A673 (cell line): ENCODE data around the gene TEX2. TPM values are rescaled to one million over a fixed set of nuclear protein-coding genes. Genes with fewer than 3 reads are reported as not detected.

Experiments used
- BruUV-seq: library from RNA; stranded (reverse); fragments of 400-500 nt; replicated peaks from 2 replicates; lab custom pipeline; 2021; lab: Mats Ljungman, UMichigan
- CTCF ChIA-PET: fragments of 300-600 bp; sonication (Branson Sonifier 250); formaldehyde crosslinking; loops from one replicate; lab custom pipeline; 2022; ENCODE audit warnings: antibody characterized with exemption; lab: Charles Lee
- POLR2A ChIA-PET: fragments of 300-600 bp; sonication (Branson Sonifier 250); formaldehyde crosslinking; loops from one replicate; lab custom pipeline; 2022; ENCODE audit warnings: antibody characterized with exemption; ENCODE audit not compliant: low non-redundant PET; lab: Charles Lee
- DNase-seq: peaks from one replicate; pipeline ENCODE4 v3.0.0-alpha.2; 2015; ENCODE audit warnings: low spot score
- H3K27ac ChIP-seq: fragments of 200-600 bp; sonication (generic); 2 replicates; pipeline ENCODE4 v1.5.1; 2016; ENCODE audit warnings: mixed run types, low read depth, mild to moderate bottlenecking, mixed read lengths, antibody characterized with exemption, low read length; ENCODE audit not compliant: poor library complexity, severe bottlenecking
- H3K27me3 ChIP-seq: fragments of 200-600 bp; sonication (generic); replicated peaks from 2 replicates; pipeline ENCODE4 v1.6.1; 2017; ENCODE audit warnings: mixed run types, low read depth, mild to moderate bottlenecking, mixed read lengths, antibody characterized with exemption, low read length; ENCODE audit not compliant: insufficient read depth, poor library complexity
- H3K36me3 ChIP-seq: fragments of 200-600 bp; sonication (generic); 2 replicates; pipeline ENCODE4 v1.6.1; 2016; ENCODE audit warnings: mixed run types, mild to moderate bottlenecking, mixed read lengths, antibody characterized with exemption, low read length; ENCODE audit not compliant: insufficient read depth, poor library complexity, severe bottlenecking
- H3K4me1 ChIP-seq: fragments of 200-600 bp; sonication (generic); 2 replicates; pipeline ENCODE4 v1.6.1; 2017; ENCODE audit warnings: mixed run types, mild to moderate bottlenecking, mixed read lengths, antibody characterized with exemption, low read length; ENCODE audit not compliant: insufficient read depth, poor library complexity, severe bottlenecking
- H3K4me3 ChIP-seq: fragments of 200-600 bp; sonication (generic); 2 replicates; pipeline ENCODE4 v1.5.1; 2016; ENCODE audit warnings: low read depth, mixed run types, mild to moderate bottlenecking, mixed read lengths, low read length; ENCODE audit not compliant: poor library complexity, severe bottlenecking
- H3K9me3 ChIP-seq: fragments of 200-600 bp; sonication (generic); 2 replicates; pipeline ENCODE4 v1.6.1; 2016; ENCODE audit warnings: mixed run types, low read depth, mild to moderate bottlenecking, mixed read lengths, antibody characterized with exemption, low read length; ENCODE audit not compliant: poor library complexity, severe bottlenecking
- CTCF ChIP-seq: fragments of 300-800, 200-600 bp; sonication (generic); conservative IDR thresholded peaks from 2 replicates; pipeline ENCODE4 v1.5.1; 2017; ENCODE audit warnings: low read depth, mild to moderate bottlenecking, antibody characterized with exemption, low read length, moderate library complexity, mixed read lengths
- EZH2 ChIP-seq: fragments of 200-600 bp; sonication (generic); IDR thresholded peaks from 2 replicates; pipeline ENCODE4 v1.6.1; 2017; ENCODE audit warnings: borderline replicate concordance, low read depth, mild to moderate bottlenecking, mixed read lengths, antibody characterized with exemption, low read length; ENCODE audit not compliant: poor library complexity, severe bottlenecking
- intact Hi-C: fragments of 100-400 bp; cut with micrococcal nuclease; formaldehyde crosslinking; loops from one replicate; pipeline ENCODE4 v1.10.0; 2022; ENCODE audit not compliant: unreplicated experiment
- total RNA-seq: library from RNA; stranded (reverse); gene quantifications from 2 replicates; pipeline ENCODE4 v1.2.3, GENCODE V29; 2021

TEX2 gene
- total RNA-seq, 1 experiment from 2014 or later = 16.1 TPM

- H3K36me3 ChIP-seq = no peaks in the 10 kb centered on the region
- no TSS peak for BruUV-seq
- ChIA-PET CTCF (no interaction called here), POLR2A (no interaction called here)
- H3K4me1 ChIP-seq = no peaks in the 10 kb centered on the region
- no peak overlapping the region for H3K27ac ChIP-seq
- intact Hi-C loops = no loop called here
- H3K27me3 ChIP-seq = peaks cover 14% of the 10 kb centered on the region
- H3K4me3 ChIP-seq = no peak overlapping the region
- DNase-seq = no peak
- no peaks in the 10 kb centered on the region for H3K9me3 ChIP-seq
- no peak for TF ChIP-seq EZH2
- no peak for TF ChIP-seq CTCF
Measured at GRCh38 chr17:64270885-64271284, 7.8 kb upstream of the TEX2 start.

- intact Hi-C loops = no loop called here
- Histone ChIP-seq H3K27ac (no peak overlapping the region), H3K4me1 (no peaks in the 10 kb centered on the region), H3K36me3 (no peaks in the 10 kb centered on the region), H3K9me3 (no peaks in the 10 kb centered on the region), H3K4me3 (no peak overlapping the region), H3K27me3 (peaks cover 14% of the 10 kb centered on the region)
- BruUV-seq = no TSS peak
- ChIA-PET POLR2A (no interaction called here), CTCF (no interaction called here)
- TF ChIP-seq EZH2 (no peak), CTCF (no peak)
- DNase-seq = no peak
Measured at GRCh38 chr17:64269687-64270649, 6.9 kb upstream of the TEX2 start.

- no TSS peak for BruUV-seq
- no peaks in the 10 kb centered on the region for H3K36me3 ChIP-seq
- TF ChIP-seq EZH2 (no peak), CTCF (no peak)
- intact Hi-C loops = loop anchor here (5.0 kb wide), 1 partner anchor 118 kb away; no protein-coding TSS in a partner anchor
- no peaks in the 10 kb centered on the region for H3K9me3 ChIP-seq
- POLR2A ChIA-PET = no interaction called here
- H3K4me1 ChIP-seq = peaks cover 11% of the 10 kb centered on the region
- no peak for DNase-seq
- peaks cover 14% of the 10 kb centered on the region for H3K27me3 ChIP-seq
- H3K4me3 ChIP-seq = no peak overlapping the region
- CTCF ChIA-PET = no interaction called here
- H3K27ac ChIP-seq = no peak overlapping the region
Measured at GRCh38 chr17:64264891-64265290, 1.8 kb upstream of the TEX2 start.
